C4-2B (cell line): ENCODE results near the gene UBE2QL1.

Source experiments
- ZFX ChIP-seq: fragments of 450-650 bp; IDR thresholded peaks from 2 replicates; pipeline ENCODE4 v1.6.1; 2017
- TF ChIP-seq, protein P1 (sequence below): fragments of 450-650 bp; conservative IDR thresholded peaks from 2 replicates; pipeline ENCODE4 v1.5.1; 2017; ENCODE audit warnings: mild to moderate bottlenecking

DNA sequence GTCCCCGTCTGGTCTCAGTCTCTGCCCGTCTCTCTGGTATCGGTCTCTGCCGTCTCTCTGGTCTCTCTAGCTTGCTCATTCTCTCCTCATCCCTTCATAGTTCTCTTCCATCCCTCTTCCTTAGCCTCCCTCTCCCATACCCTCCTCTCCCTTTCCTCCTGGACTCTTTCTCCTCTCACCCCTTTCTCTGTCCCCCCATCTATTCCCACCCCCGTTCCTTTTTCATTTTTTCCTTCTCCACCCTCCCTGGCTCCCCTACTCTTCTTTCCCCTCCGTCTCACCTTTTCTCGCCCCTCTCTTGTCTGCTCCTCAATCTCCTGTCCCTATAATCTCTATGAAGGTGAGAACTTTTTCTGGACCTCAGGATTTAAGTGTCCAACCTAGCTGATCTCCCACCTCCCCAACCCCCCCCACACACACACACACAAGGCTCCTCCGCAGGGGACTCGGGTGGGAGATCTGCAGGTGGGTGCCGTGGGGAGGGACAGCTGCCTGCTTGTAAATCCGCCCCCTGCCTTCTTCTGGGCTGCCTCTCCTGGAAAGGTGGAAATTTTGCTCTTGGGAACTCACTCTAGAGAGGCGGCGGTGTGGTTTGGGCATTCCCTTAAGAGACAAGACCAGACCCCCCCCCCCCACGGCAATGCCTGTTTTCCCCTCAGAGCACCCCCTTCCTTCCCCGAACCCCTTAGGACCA lies 953 bp downstream of the UBE2QL1 start:
- TF ChIP-seq, protein P1, sequence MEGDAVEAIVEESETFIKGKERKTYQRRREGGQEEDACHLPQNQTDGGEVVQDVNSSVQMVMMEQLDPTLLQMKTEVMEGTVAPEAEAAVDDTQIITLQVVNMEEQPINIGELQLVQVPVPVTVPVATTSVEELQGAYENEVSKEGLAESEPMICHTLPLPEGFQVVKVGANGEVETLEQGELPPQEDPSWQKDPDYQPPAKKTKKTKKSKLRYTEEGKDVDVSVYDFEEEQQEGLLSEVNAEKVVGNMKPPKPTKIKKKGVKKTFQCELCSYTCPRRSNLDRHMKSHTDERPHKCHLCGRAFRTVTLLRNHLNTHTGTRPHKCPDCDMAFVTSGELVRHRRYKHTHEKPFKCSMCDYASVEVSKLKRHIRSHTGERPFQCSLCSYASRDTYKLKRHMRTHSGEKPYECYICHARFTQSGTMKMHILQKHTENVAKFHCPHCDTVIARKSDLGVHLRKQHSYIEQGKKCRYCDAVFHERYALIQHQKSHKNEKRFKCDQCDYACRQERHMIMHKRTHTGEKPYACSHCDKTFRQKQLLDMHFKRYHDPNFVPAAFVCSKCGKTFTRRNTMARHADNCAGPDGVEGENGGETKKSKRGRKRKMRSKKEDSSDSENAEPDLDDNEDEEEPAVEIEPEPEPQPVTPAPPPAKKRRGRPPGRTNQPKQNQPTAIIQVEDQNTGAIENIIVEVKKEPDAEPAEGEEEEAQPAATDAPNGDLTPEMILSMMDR, result no peak
- no peak for TF ChIP-seq ZFX
